ENCODE measurements around the gene CHCHD1.
"Not testable (repeated sequence)": the region's sequence is repeated elsewhere in the genome, so short reads cannot be mapped to it uniquely, and the experiment has no call there.

The CHCHD1 gene

DNA sequence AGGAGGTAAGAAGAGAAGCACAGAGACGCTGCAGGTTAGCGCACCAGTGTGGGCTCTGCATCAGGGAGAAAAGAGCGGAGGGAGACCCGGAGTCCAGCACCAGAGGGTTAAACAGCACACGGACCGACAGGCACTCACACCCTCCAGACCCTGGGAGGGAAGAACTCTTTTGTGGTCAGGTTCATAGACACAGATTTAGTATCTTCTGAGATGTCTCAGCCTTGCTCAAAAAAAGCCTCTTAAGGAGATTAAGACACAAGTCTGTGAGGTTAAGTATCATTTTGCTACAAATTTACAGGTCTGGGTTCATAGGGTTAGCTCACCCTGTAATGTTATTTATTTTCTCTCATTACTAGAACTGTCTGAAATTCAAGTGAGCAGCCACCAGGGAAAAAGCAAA is 46.3 kb downstream of the CHCHD1 start:
- H3K4me1 ChIP-seq (ENCODE audit: insufficient read depth, low read length, poor library complexity, severe bottlenecking): no peaks in the 10 kb centered on the region
- H3K36me3 ChIP-seq (ENCODE audit: insufficient read depth, low read length): peaks cover 63% of the 10 kb centered on the region; the same call in 1 of the 2 replicates
- no peak overlapping the region for H3K4me3 ChIP-seq (ENCODE audit: low read length, poor library complexity, severe bottlenecking)
- H3K9me3 ChIP-seq (ENCODE audit: insufficient read depth, low read depth, low read length): no peaks in the 10 kb centered on the region
- TF ChIP-seq CTCF (conservative IDR thresholded peaks at IDR 0.05; ENCODE audit: low read length) (no peak), EZH2phosphoT487 (IDR thresholded peaks at IDR 0.05; ENCODE audit: borderline replicate concordance) (no peak)
- no peaks in the 10 kb centered on the region for H4K20me1 ChIP-seq (ENCODE audit: insufficient read depth, low read length, poor library complexity, severe bottlenecking)
- no peak overlapping the region for H2AFZ ChIP-seq (ENCODE audit: low read length)
- H3K27me3 ChIP-seq (ENCODE audit: insufficient read depth, low read length, poor library complexity, severe bottlenecking): no peaks in the 10 kb centered on the region
- no peaks in the 10 kb centered on the region for H3F3A ChIP-seq (ENCODE audit: low read depth)
- H3K79me2 ChIP-seq (ENCODE audit: insufficient read depth, low read length): no peaks in the 10 kb centered on the region
- no peak overlapping the region for H3K9ac ChIP-seq (ENCODE audit: low read depth, low read length, poor library complexity, severe bottlenecking)
- H3K4me2 ChIP-seq (ENCODE audit: low read depth, low read length, poor library complexity, severe bottlenecking): no peak overlapping the region
- H3K9me2 ChIP-seq (replicated peaks; ENCODE audit: low read depth, low read length): no peaks in the 10 kb centered on the region

- peaks cover 54% of the 10 kb centered on the region; the same call in 1 of the 2 replicates for H3K36me3 ChIP-seq (ENCODE audit: insufficient read depth, low read length)
- not testable (repeated sequence) for H3K4me2 ChIP-seq (ENCODE audit: low read depth, low read length, poor library complexity, severe bottlenecking); H3K9ac ChIP-seq (ENCODE audit: low read depth, low read length, poor library complexity, severe bottlenecking); H3F3A ChIP-seq (ENCODE audit: low read depth); H3K9me2 ChIP-seq (replicated peaks; ENCODE audit: low read depth, low read length); H3K9me3 ChIP-seq (ENCODE audit: insufficient read depth, low read depth, low read length); H3K27me3 ChIP-seq (ENCODE audit: insufficient read depth, low read length, poor library complexity, severe bottlenecking); H3K79me2 ChIP-seq (ENCODE audit: insufficient read depth, low read length); H3K4me1 ChIP-seq (ENCODE audit: insufficient read depth, low read length, poor library complexity, severe bottlenecking); H2AFZ ChIP-seq (ENCODE audit: low read length); H3K4me3 ChIP-seq (ENCODE audit: low read length, poor library complexity, severe bottlenecking); H4K20me1 ChIP-seq (ENCODE audit: insufficient read depth, low read length, poor library complexity, severe bottlenecking)
Measured at GRCh38 chr10:73829090-73829489, 47.2 kb downstream of the CHCHD1 start.

Data from Loucy (cell line).